Immature natural killer cell (primary cell): ENCODE measurements around the gene TRAPPC3L. TPM values are rescaled to one million over a fixed set of nuclear protein-coding genes. Genes with fewer than 3 reads are reported as not detected.

Experiments
- DNase-seq, 3 donors: peaks; one replicate each; pipeline ENCODE4 v3.0.0; 2022; ENCODE audit warnings: mixed read lengths in 1 of 3
- H3K27ac Mint-ChIP-seq, 6 donors: one replicate each; pipeline ENCODE4 v1.8.0; 2020; ENCODE audit warnings: mixed read lengths in 6 of 6, mild to moderate bottlenecking in 5 of 6, inconsistent platforms in 4 of 6, moderate library complexity in 3 of 6
- H3K27me3 Mint-ChIP-seq, 3 donors: one replicate each; pipeline ENCODE4 v1.8.0; 2020 to 2021; ENCODE audit warnings: low read depth in 3 of 3, mild to moderate bottlenecking in 3 of 3, mixed read lengths in 3 of 3, moderate library complexity in 3 of 3, inconsistent platforms in 1 of 3
- H3K36me3 Mint-ChIP-seq, 3 donors: one replicate each; pipeline ENCODE4 v1.8.0; 2020; ENCODE audit warnings: mixed read lengths in 3 of 3, inconsistent platforms in 2 of 3, mild to moderate bottlenecking in 2 of 3
- H3K4me1 Mint-ChIP-seq, 2 donors: one replicate each; pipeline ENCODE4 v1.8.0; 2020; ENCODE audit warnings: inconsistent platforms in 2 of 2, mild to moderate bottlenecking in 2 of 2, mixed read lengths in 2 of 2, moderate library complexity in 1 of 2
- H3K4me3 Mint-ChIP-seq, 5 donors: one replicate each; pipeline ENCODE4 v1.8.0; 2020; ENCODE audit warnings: mild to moderate bottlenecking in 5 of 5, mixed read lengths in 5 of 5, inconsistent platforms in 3 of 5, moderate library complexity in 3 of 5
- H3K9me3 Mint-ChIP-seq, 6 donors: one replicate each; pipeline ENCODE4 v1.8.0; 2020; ENCODE audit warnings: mild to moderate bottlenecking in 6 of 6, mixed read lengths in 6 of 6, inconsistent platforms in 4 of 6, moderate library complexity in 3 of 6
- polyA plus RNA-seq, 3 donors: library from polyadenylated mRNA; unstranded; fragments of 300-500 nt; fragmentation: Illumina TruSeq; gene quantifications; one replicate each; pipeline ENCODE4 v1.2.3, GENCODE V29; 2021

TRAPPC3L gene
- polyA plus RNA-seq, 3 donors from 2014 or later: 0.18 to 0.20 TPM; not detected in 1

DNA sequence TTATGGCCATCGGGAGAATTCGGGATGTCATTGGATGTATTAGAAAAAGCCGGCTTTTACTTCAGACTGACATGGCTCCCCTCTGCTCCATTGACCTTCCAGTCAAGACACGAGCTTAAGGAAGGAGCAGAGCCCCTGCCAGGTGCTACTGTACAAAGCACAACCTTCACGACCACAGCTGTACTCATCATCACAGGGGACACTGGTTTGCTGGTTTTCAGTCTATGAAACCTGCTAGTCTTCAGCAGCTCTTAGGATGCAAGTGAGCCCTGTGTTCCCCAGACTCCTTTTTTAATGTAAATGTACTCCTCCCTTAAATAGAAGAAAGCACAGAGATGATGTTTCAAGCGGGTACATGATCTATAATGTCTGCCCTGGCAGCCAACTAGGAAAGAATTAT, 1.9 kb upstream of the TRAPPC3L start:
- peaks cover 0 to 10% (median 4%) of the 10 kb centered on the region in 3 donors for H3K27me3 Mint-ChIP-seq
- H3K9me3 Mint-ChIP-seq: peaks cover 0 to 2% (median 0%) of the 10 kb centered on the region in 6 donors
- H3K27ac Mint-ChIP-seq: no peak overlapping the region
- no peaks in the 10 kb centered on the region for H3K36me3 Mint-ChIP-seq
- no peak for DNase-seq
- no peaks in the 10 kb centered on the region for H3K4me1 Mint-ChIP-seq
- no peak overlapping the region for H3K4me3 Mint-ChIP-seq

DNA sequence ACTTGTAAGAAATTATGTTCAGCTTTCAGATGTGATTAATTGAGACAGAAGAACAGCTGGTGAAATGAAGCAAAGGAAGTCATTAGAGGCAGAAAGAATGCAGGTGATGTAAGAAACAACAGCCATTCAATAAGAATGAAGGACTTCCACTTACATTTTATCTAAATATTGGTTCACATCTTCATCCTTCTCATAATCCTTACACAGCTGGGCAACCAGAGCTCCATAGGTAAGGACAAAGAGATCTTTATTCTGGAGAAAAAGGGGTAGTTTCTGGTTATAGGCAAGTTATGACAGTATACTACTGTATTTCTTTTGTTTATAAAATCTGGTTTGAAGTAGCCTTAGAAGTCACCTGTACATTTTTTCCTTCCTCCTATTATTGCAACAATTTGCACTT, 2.3 kb downstream of the TRAPPC3L start:
- DNase-seq: no peak
- Mint-ChIP-seq H3K4me1 (no peaks in the 10 kb centered on the region), H3K27me3 (peaks cover 3 to 5% (median 4%) of the 10 kb centered on the region in 3 donors), H3K4me3 (no peak overlapping the region), H3K36me3 (no peaks in the 10 kb centered on the region), H3K9me3 (peaks cover 0 to 2% (median 0%) of the 10 kb centered on the region in 6 donors), H3K27ac (no peak overlapping the region)

DNA sequence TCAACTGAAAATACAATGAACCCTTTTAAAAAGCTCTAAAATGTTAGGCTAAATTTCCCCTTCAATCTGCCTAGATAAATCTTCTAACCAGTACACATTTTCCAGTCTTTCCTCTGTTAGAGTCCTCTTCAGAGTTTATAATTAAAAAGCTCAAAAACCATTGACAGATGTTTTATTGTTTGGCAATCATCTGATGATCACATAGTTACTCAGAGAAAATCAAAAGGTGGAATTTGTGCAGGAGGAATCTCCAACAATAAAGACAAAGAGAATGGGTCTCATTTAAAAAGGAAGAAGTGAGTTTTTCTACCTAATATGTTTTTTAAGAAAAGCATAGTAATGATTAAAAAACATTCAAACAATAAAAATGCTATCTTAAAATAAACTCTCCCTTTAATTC, 3.1 kb downstream of the TRAPPC3L start:
- peaks cover 0 to 2% (median 0%) of the 10 kb centered on the region in 6 donors for H3K9me3 Mint-ChIP-seq
- no peaks in the 10 kb centered on the region for H3K4me1 Mint-ChIP-seq
- H3K27ac Mint-ChIP-seq: no peak overlapping the region
- peaks cover 3 to 5% (median 4%) of the 10 kb centered on the region in 3 donors for H3K27me3 Mint-ChIP-seq
- H3K36me3 Mint-ChIP-seq: no peaks in the 10 kb centered on the region
- no peak overlapping the region for H3K4me3 Mint-ChIP-seq
- DNase-seq: no peak

DNA sequence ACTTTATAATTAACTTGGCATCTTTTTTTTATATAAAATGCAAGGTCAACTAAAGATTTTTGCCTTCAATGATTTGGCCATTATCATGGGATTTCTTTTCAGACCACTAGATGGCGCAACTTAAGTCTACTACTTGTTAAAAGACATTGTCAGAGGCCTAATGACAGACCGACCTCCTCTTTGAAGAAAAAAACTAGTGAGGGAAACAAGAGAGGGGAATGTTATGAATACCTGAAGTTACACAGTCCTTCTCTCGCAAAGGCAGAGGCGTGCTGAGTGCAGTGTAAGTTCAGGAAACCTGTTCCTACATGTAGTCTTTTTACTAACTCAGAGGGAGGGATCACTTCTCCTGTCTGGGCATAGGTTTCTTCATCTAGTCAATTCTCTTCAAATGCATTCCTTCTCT, 9.3 kb downstream of the TRAPPC3L start:
- Mint-ChIP-seq H3K9me3 (no peaks in the 10 kb centered on the region), H3K27ac (no peak overlapping the region), H3K4me1 (no peaks in the 10 kb centered on the region), H3K27me3 (peaks cover 5 to 6% (median 5%) of the 10 kb centered on the region in 3 donors), H3K36me3 (no peaks in the 10 kb centered on the region), H3K4me3 (no peak overlapping the region)
- DNase-seq: peak; percentile 38 to 57 (median 39)

DNA sequence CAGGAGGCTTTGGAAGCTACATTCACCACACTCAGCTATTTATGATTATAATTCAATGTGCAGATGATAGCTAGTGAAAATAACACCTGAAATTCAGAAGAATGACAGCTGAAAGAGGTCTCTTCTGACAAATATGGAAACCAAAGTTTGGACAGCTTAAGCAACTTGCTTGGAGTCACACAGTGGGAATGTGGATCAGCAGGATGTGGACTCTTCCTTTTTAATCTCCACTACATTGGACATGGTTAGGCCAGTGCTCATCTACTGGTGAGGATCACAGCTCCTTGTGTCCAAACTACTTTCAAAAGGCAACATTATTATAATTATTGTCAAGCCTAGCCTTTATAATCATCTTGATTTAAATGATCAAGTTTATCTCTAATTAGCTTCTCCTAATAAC, 10.4 kb downstream of the TRAPPC3L start:
- H3K36me3 Mint-ChIP-seq: no peaks in the 10 kb centered on the region
- DNase-seq: no peak
- H3K4me1 Mint-ChIP-seq: no peaks in the 10 kb centered on the region
- H3K27me3 Mint-ChIP-seq: peaks cover 4 to 8% (median 6%) of the 10 kb centered on the region in 3 donors
- H3K4me3 Mint-ChIP-seq: no peak overlapping the region
- no peaks in the 10 kb centered on the region for H3K9me3 Mint-ChIP-seq
- H3K27ac Mint-ChIP-seq: no peak overlapping the region

DNA sequence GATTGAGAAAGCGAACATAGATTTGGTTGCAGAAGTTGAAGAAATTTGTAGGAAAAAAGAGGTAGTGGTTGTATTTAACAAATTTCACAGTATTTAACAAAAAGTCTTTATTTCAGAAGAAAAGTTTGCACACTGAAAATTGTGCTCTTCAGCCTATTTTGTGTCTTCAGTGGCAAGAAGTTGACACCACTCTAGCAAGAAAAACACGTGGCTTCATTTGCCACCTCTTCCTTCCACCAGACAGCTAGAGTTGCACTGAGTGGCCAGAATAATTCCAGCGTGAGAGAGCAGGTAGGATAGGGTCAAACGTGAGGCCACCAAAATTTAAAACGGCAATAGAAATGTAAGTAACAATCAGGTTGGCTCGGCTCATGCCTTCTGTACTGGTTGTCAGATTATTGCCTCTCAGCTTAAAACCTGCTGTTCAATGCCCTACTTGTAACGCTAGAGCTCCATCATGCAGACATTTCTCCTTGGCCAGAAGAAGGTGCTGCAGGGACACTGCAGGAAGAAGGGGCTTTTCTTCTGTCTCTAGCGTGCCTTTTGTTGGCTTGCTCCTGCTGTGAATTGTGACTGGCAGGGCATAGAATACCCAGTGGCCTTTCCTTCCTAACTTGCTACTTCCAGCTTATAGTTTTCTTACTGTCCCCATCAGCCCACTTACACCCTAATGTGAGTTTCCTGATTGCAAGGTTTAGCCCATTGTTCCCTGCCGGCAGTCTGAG, 12.1 kb downstream of the TRAPPC3L start:
- no peak overlapping the region for H3K27ac Mint-ChIP-seq
- no peak for DNase-seq
- H3K4me1 Mint-ChIP-seq: no peaks in the 10 kb centered on the region
- H3K4me3 Mint-ChIP-seq: no peak overlapping the region
- no peaks in the 10 kb centered on the region for H3K36me3 Mint-ChIP-seq
- no peaks in the 10 kb centered on the region for H3K9me3 Mint-ChIP-seq
- H3K27me3 Mint-ChIP-seq: peaks cover 2 to 13% (median 8%) of the 10 kb centered on the region in 3 donors

DNA sequence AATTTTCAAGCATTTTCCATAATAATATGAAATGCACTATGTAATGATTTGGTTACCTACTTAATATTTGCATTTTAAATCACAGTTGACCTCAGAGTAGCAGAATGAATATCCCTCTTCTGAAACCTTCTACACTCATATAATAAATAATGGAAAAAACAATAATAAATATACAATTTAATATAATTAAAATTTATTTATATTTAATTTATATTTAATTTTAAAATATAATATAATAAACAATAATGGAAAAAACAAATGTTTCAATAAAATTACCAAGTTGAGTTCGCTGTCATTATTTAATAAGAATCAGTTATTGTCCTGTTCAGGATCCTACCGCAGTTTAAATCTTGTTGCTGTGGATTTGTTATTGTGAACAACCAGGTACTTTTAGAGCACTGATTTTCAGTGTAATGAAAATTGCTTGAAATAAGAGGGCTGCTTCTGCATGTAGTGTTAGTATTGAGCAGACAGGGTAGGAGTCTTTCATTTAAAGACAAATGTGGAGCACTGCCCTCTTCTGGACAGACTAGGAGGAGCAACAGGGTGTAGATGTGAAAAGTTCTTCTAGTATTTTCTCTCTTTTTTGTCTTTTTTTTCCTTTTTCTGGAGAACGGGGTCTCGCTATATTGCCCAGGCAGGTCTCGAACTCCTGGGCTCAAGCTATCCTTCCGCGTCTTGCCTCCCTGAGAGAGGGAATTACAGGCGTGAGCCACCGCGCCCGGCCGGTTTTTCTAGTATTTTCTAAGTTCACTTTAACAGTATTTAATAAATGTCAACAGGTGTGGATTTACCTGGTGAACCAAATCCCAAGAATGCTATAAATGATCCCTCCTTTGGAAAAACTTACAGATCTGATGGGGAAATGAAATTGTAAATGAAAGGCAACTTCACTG, 13.6 kb downstream of the TRAPPC3L start:
- Mint-ChIP-seq H3K4me3 (no peak overlapping the region), H3K36me3 (no peaks in the 10 kb centered on the region), H3K27ac (no peak overlapping the region), H3K27me3 (peaks cover 2 to 13% (median 8%) of the 10 kb centered on the region in 3 donors), H3K4me1 (no peaks in the 10 kb centered on the region), H3K9me3 (no peaks in the 10 kb centered on the region)
- peak; percentile 57 to 63 (median 59) for DNase-seq

DNA sequence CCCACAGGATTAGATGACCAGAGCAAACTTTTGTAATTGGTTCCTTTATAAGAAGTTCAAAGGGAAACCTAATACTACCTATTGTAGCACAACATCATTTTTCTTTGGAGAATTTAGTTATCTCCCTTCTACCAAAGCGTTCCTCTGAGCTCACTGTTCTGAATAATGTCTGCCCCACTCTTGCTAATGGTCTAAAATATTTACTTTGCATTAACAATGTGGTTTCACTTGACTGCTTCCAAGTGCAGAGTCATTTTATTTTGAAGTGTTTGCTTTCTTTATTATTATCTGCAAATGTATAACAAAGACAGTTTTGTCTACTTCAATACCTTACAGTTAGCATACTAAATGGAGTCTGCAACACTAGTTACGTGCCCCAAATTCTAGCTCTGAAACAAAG, 15.0 kb downstream of the TRAPPC3L start:
- no peaks in the 10 kb centered on the region for H3K36me3 Mint-ChIP-seq
- H3K27me3 Mint-ChIP-seq: peaks cover 0 to 13% (median 5%) of the 10 kb centered on the region in 3 donors
- no peaks in the 10 kb centered on the region for H3K4me1 Mint-ChIP-seq
- no peak overlapping the region for H3K4me3 Mint-ChIP-seq
- DNase-seq: no peak
- no peaks in the 10 kb centered on the region for H3K9me3 Mint-ChIP-seq
- no peak overlapping the region for H3K27ac Mint-ChIP-seq

DNA sequence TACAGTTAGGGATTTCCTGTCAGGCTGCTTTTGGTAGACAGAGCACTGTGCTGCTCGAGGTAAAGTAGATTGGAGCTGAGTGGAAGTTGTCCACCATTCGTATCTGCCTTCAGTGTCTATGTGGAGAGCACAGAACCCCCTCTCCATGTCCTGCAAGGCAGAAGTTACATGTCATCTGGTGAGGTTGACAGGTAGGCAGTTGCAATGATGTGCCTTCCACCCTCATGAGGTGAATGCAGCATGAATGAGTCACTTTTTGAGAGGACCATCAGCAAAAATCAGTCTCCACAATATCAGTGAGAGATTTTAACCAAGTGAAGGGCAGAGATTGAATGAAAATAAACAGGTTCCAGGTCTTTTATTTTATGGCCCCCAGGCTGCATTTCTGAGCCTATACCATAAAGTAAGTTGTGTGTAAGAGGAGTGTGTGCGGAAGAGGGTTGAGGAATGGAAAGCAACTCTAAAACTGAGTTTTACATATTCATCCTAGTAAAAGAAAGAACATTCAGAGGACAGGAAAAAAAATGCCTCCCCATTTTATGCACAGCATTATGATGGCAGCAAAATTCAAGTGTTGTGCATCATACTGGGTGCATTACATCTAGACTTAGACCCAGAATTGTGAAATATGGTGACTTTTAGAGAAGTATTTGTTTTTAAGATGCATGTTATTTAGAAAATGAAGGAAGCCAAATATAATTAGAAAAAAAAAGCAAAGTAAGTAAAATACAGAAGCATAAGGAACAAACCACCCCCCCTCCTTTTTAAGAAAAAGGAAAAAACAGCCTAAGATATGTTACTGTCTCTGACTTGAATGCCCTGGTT, 15.8 kb downstream of the TRAPPC3L start:
- Mint-ChIP-seq H3K27me3 (peaks cover 0 to 13% (median 5%) of the 10 kb centered on the region in 3 donors), H3K36me3 (no peaks in the 10 kb centered on the region), H3K4me1 (no peaks in the 10 kb centered on the region), H3K9me3 (no peaks in the 10 kb centered on the region), H3K27ac (no peak overlapping the region), H3K4me3 (no peak overlapping the region)
- no peak for DNase-seq

DNA sequence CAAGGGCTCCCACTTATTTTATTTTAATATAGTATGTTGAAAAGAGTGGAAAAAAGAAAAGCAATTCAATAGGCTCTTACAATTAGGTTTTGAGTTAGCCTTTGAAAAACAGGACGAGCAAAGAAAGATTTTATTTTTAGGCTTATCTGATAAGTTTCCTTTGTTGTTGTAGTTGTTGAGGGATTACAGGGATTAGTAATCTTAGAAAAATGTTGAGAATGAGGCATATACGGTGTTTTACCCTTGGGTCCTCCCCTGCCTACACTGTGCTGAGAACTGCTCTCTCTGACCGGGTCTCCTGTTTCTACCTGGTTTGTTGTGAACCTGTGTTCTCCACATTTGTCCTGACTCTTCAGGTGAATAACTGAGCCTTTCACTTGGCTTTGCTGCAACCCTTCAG, 16.7 kb downstream of the TRAPPC3L start:
- no peak for DNase-seq
- Mint-ChIP-seq H3K27me3 (peaks cover 0 to 11% (median 5%) of the 10 kb centered on the region in 3 donors), H3K4me3 (no peak overlapping the region), H3K4me1 (no peaks in the 10 kb centered on the region), H3K9me3 (no peaks in the 10 kb centered on the region), H3K36me3 (no peaks in the 10 kb centered on the region), H3K27ac (no peak overlapping the region)

DNA sequence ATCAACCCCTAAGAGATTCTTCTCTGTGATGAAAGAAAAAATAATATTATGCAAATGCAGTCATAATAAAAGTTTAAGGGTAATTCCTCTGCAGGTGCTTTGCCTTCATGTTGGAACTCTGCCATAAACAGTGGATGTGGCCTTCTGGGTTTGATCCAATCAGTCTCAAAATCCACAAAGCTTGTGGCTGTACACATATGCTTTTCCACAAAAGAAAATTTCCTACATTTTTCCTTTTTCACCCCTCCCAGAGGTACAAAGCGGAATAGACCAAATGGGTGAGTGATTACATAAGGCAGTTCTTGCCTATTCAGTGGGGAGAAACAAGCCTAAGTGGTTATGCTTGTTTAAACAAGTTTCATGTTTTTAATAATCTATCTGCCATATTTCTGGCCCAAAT, 17.4 kb downstream of the TRAPPC3L start:
- DNase-seq: no peak
- no peaks in the 10 kb centered on the region for H3K9me3 Mint-ChIP-seq
- H3K4me3 Mint-ChIP-seq: no peak overlapping the region
- peaks cover 0 to 11% (median 3%) of the 10 kb centered on the region in 3 donors for H3K27me3 Mint-ChIP-seq
- no peak overlapping the region for H3K27ac Mint-ChIP-seq
- no peaks in the 10 kb centered on the region for H3K4me1 Mint-ChIP-seq
- no peaks in the 10 kb centered on the region for H3K36me3 Mint-ChIP-seq

DNA sequence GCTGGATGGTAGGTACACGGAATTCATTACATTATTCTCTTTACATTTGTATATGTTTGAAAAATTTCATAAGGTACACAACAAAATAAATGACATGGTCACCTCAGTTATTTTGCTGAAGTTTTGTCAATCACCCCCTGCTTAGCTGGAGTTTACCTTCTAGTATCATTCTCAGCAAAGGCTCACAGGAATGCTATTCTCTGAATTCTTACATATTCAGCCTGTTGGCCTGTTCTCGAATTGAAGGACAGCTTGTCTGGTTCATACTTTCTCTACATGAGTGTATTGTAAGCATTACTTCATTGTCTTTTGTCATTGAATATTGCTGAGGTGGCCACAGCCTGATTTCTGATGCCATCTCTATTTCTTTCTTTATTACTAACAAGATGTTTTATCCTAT, 21.2 kb downstream of the TRAPPC3L start:
- H3K9me3 Mint-ChIP-seq: no peaks in the 10 kb centered on the region
- peaks cover 0 to 3% (median 0%) of the 10 kb centered on the region in 3 donors for H3K27me3 Mint-ChIP-seq
- H3K36me3 Mint-ChIP-seq: no peaks in the 10 kb centered on the region
- H3K4me1 Mint-ChIP-seq: no peaks in the 10 kb centered on the region
- H3K4me3 Mint-ChIP-seq: no peak overlapping the region
- DNase-seq: no peak
- no peak overlapping the region for H3K27ac Mint-ChIP-seq

DNA sequence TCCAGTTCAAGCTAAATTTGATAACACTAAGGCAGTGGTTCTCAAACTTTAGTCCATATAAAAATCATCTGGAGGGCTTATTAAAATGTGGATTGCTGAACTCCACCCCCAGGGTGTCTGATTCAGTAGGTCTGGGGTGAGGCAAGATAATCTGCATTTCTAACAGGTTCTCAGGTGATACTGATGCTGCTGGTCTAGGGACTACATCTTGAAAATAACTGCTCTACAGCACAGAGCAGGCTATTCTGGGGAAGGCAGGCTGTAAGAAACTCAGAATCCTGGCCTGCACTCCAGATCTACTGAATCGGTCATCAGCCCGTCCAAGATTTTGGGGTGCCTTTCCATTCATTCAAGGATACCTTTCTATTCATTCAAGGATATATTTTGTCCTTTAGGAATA, 22.6 kb downstream of the TRAPPC3L start:
- Mint-ChIP-seq H3K4me1 (no peaks in the 10 kb centered on the region), H3K27me3 (no peaks in the 10 kb centered on the region), H3K9me3 (no peaks in the 10 kb centered on the region), H3K4me3 (no peak overlapping the region), H3K27ac (no peak overlapping the region), H3K36me3 (no peaks in the 10 kb centered on the region)
- no peak for DNase-seq
